ENCODE measurements around the gene ZBTB16. TPM values are rescaled to one million over a fixed set of nuclear protein-coding genes. Genes with fewer than 3 reads are reported as not detected.

ZBTB16 gene
- total RNA-seq, 3 donors from 2014 or later = 4.9 to 82.1 (median 48.8) TPM

- no peaks in the 10 kb centered on the region for H3K4me1 ChIP-seq (ENCODE audit: low read depth)
- TF ChIP-seq CTCF (IDR thresholded peaks at IDR 0.05) = no peak
- intact Hi-C loops (cut with DNase I, micrococcal nuclease) = no loop called here
These were observed 139.5 kb downstream of the ZBTB16 start for GRCh38 chr11:114199051-114199450.

GRCh38 chr11:114200351-114201133 lies 141.0 kb downstream of the ZBTB16 start:
- intact Hi-C loops (cut with DNase I, micrococcal nuclease) = no loop called here
- Histone ChIP-seq H3K9me3 (no peaks in the 10 kb centered on the region), H3K4me3 (no peak overlapping the region), H3K4me1 (ENCODE audit: low read depth) (no peaks in the 10 kb centered on the region), H3K36me3 (ENCODE audit: low read depth) (no peaks in the 10 kb centered on the region)
- TF ChIP-seq CTCF (IDR thresholded peaks at IDR 0.05) = no peak
- ATAC-seq (no peak), DNase-seq (no peak)

More at GRCh38 chr11:114199051-114199450, 139.5 kb downstream of the ZBTB16 start:
- DNase-seq (no peak), ATAC-seq (no peak)
- no peak overlapping the region for H3K4me3 ChIP-seq
- H3K9me3 ChIP-seq = no peaks in the 10 kb centered on the region
- H3K36me3 ChIP-seq (ENCODE audit: low read depth) = no peaks in the 10 kb centered on the region

- no peaks in the 10 kb centered on the region for H3K9me3 ChIP-seq
- H3K4me1 ChIP-seq (ENCODE audit: low read depth) = no peaks in the 10 kb centered on the region
- H3K36me3 ChIP-seq (ENCODE audit: low read depth) = no peaks in the 10 kb centered on the region
- H3K4me3 ChIP-seq = no peak overlapping the region
- intact Hi-C loops (cut with DNase I, micrococcal nuclease) = no loop called here
- ATAC-seq = no peak
- DNase-seq = no peak
- no peak for TF ChIP-seq CTCF (IDR thresholded peaks at IDR 0.05)
These were observed 141.7 kb downstream of the ZBTB16 start for GRCh38 chr11:114201219-114201618.

- no peak for ATAC-seq
- intact Hi-C loops (cut with DNase I, micrococcal nuclease) = no loop called here
- no peak for DNase-seq
- no peak for TF ChIP-seq CTCF (IDR thresholded peaks at IDR 0.05)
- H3K4me3 ChIP-seq = no peak overlapping the region
- H3K9me3 ChIP-seq = no peaks in the 10 kb centered on the region
- no peaks in the 10 kb centered on the region for H3K4me1 ChIP-seq (ENCODE audit: low read depth)
- H3K36me3 ChIP-seq (ENCODE audit: low read depth) = no peaks in the 10 kb centered on the region
These were observed 142.6 kb downstream of the ZBTB16 start for GRCh38 chr11:114202011-114202609.

GRCh38 chr11:114207096-114207495 lies 147.6 kb downstream of the ZBTB16 start:
- no peak for TF ChIP-seq CTCF (IDR thresholded peaks at IDR 0.05)
- intact Hi-C loops (cut with DNase I, micrococcal nuclease) = no loop called here
- no peak overlapping the region for H3K4me3 ChIP-seq
- DNase-seq (no peak), ATAC-seq (no peak)
- H3K9me3 ChIP-seq = no peaks in the 10 kb centered on the region
- H3K36me3 ChIP-seq (ENCODE audit: low read depth) = no peaks in the 10 kb centered on the region
- no peaks in the 10 kb centered on the region for H3K4me1 ChIP-seq (ENCODE audit: low read depth)

All from mucosa of descending colon (tissue), 3 donors.